ENCODE data around the gene MAPKAPK3. TPM values are rescaled to one million over a fixed set of nuclear protein-coding genes. Genes with fewer than 3 reads are reported as not detected.

MAPKAPK3 gene
- total and polyA plus RNA-seq, 2 donors (not counting 3 experiments of a cell fraction or from before 2014, with no cell fraction given) = 21.3 to 30.5 TPM

- dilution Hi-C loops (cut with MboI; ENCODE audit: extremely low pct_ligation_motif_present, low sequenced_read_pairs) = no loop called here
- intact Hi-C loops (cut with micrococcal nuclease) = no loop called here
- H3K4me2 ChIP-seq (ENCODE audit: insufficient read depth, low read length) = no peak overlapping the region
- no peaks in the 10 kb centered on the region for H3K9me1 ChIP-seq (replicated peaks; ENCODE audit: control insufficient read depth, extremely low read depth, insufficient read depth, low read length)
- no TSS peak for BruUV-seq (replicated peaks)
- H3K27me3 ChIP-seq (ENCODE audit: control insufficient read depth in 2 of 2, insufficient read depth in 2 of 2, low read length in 2 of 2) = no peaks in the 10 kb centered on the region
- H3K36me3 ChIP-seq (ENCODE audit: control insufficient read depth in 2 of 2, extremely low read depth in 1 of 2, insufficient read depth in 2 of 2, low read length in 2 of 2) = no peaks in the 10 kb centered on the region
- no peak overlapping the region for H3K9ac ChIP-seq (replicated peaks; ENCODE audit: extremely low read depth, insufficient read depth, low read length)
- CTCF ChIA-PET = no interaction called here
- no peaks in the 10 kb centered on the region for H4K20me1 ChIP-seq (replicated peaks; ENCODE audit: control insufficient read depth, extremely low read depth, insufficient read depth, low read length)
- DNase-seq (ENCODE audit: low read depth, low spot score) (no peak), FAIRE-seq (no peak)
- no peaks in the 10 kb centered on the region for H3K9me3 ChIP-seq (replicated peaks; ENCODE audit: control insufficient read depth, insufficient read depth, low read length)
- no peak overlapping the region for H3K27ac ChIP-seq (ENCODE audit: insufficient read depth, low read depth, low read length)
- POLR2A ChIA-PET = no interaction called here
- H3K4me1 ChIP-seq (ENCODE audit: control insufficient read depth, extremely low read depth, insufficient read depth, low read length) = no peaks in the 10 kb centered on the region
- H2AFZ ChIP-seq (ENCODE audit: low read depth, low read length) = no peak overlapping the region
- H3K4me3 ChIP-seq (replicated peaks in 1 of 3; ENCODE audit: insufficient read depth in 1 of 3, low read depth in 1 of 3, low read length in 3 of 3) = no peak overlapping the region
- H3K79me2 ChIP-seq (ENCODE audit: control insufficient read depth, insufficient read depth, low read length) = no peaks in the 10 kb centered on the region
- TF ChIP-seq POLR2A (IDR thresholded peaks at IDR 0.05; ENCODE audit: low read depth, low read length) = no peak
- TF ChIP-seq MYC (IDR thresholded peaks at IDR 0.05; ENCODE audit: low read depth, low read length) = no peak
- no peak for TF ChIP-seq JUN (IDR thresholded peaks at IDR 0.05; ENCODE audit: borderline replicate concordance, insufficient read depth, insufficient read length, low read depth)
- no peak for TF ChIP-seq EZH2 (IDR thresholded peaks at IDR 0.05; ENCODE audit: borderline replicate concordance, low read depth, low read length, severe bottlenecking)
- no peak for TF ChIP-seq POLR2AphosphoS5 (IDR thresholded peaks at IDR 0.05; ENCODE audit: insufficient read depth, low read depth, low read length)
- no peak for TF ChIP-seq FOS (IDR thresholded peaks at IDR 0.05; ENCODE audit: borderline replicate concordance, insufficient read depth, low read length)
- TF ChIP-seq GATA2 (IDR thresholded peaks at IDR 0.05; ENCODE audit: insufficient read depth, insufficient read length, low read depth, low read length) = no peak
- TF ChIP-seq, protein P1, sequence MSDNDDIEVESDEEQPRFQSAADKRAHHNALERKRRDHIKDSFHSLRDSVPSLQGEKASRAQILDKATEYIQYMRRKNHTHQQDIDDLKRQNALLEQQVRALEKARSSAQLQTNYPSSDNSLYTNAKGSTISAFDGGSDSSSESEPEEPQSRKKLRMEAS (IDR thresholded peaks at IDR 0.05; ENCODE audit: insufficient read depth, insufficient read length) = no peak
- no peak for TF ChIP-seq CTCF (IDR thresholded peaks at IDR 0.05; ENCODE audit: extremely low read depth in 1 of 2, insufficient read depth in 1 of 2, low read depth in 1 of 2, low read length in 2 of 2)
Measured at GRCh38 chr3:50584391-50584790, 32.6 kb upstream of the MAPKAPK3 start.

Measured in endothelial cell of umbilical vein (primary cell).